ENCODE data around the gene ZKSCAN3. TPM values are rescaled to one million over a fixed set of nuclear protein-coding genes. Genes with fewer than 3 reads are reported as not detected.

ZKSCAN3 gene
- total and polyA plus RNA-seq, 2 of the 4 experiments (the other 2 are of a cell fraction), result 3.7 to 4.8 TPM

GRCh38 chr6:28336284-28337120 is 13.2 kb upstream of the ZKSCAN3 start (continued):
- TF ChIP-seq USF2 (IDR thresholded peaks at IDR 0.05; ENCODE audit: low read depth, low read length), result no peak

DNA sequence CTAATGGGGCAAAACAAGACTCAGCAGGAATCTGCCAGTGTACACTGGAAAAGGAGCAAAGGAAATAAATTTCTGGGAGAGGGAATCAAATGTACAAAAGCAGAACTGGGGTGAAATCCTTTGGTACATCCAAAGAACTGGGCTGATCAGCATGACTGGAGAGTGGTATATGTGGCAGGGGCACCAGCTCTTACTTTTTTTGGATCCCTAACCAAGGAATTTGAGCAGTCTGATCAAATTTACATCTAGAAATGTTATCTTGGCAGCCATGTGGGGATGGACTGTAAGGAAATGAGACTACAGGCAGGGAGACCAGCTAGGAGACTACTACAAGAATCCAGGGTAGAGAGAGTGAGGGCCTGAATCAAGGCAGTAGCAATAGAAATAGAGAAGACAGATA is 12.6 kb upstream of the ZKSCAN3 start:
- Histone ChIP-seq H2BK5ac (ENCODE audit: low read depth, low read length, poor library complexity, severe bottlenecking) (peak overlapping the region; percentile 88), H4K91ac (ENCODE audit: insufficient read depth, low read depth, low read length) (no peak overlapping the region), H3K79me1 (ENCODE audit: low read depth in 1 of 2, low read length in 2 of 2) (peaks cover 0 to 11% of the 10 kb centered on the region in 2 experiments; a peak in 2 of 4 replicates), H3K18ac (ENCODE audit: low read depth, low read length) (no peak overlapping the region), H3K4me3 (ENCODE audit: insufficient read depth, low read depth, low read length) (peak overlapping the region; percentile 63; the same call in 1 of the 2 replicates), H3K14ac (replicated peaks; ENCODE audit: low read depth, low read length) (no peak overlapping the region), H3K9ac (ENCODE audit: low read depth, low read length) (no peak overlapping the region; the same call in none of the 2 replicates), H2BK120ac (ENCODE audit: low read depth, low read length) (no peak overlapping the region), H2AK5ac (ENCODE audit: low read depth, low read length) (no peak overlapping the region), H3K9me3 (ENCODE audit: control insufficient read depth, insufficient read depth, low read length) (no peaks in the 10 kb centered on the region), H3K4me1 (ENCODE audit: control insufficient read depth, insufficient read depth, low read length) (peaks cover 2% of the 10 kb centered on the region; the same call in 1 of the 2 replicates), H4K8ac (ENCODE audit: low read depth in 2 of 2, low read length in 2 of 2) (peak overlapping the region; percentile 54 to 92; a peak in 3 of 4 replicates), H4K20me1 (ENCODE audit: insufficient read depth, low read length) (no peaks in the 10 kb centered on the region), H3K9me1 (ENCODE audit: insufficient read depth, low read length) (no peaks in the 10 kb centered on the region), H3K36me3 (ENCODE audit: control insufficient read depth, insufficient read depth, low read length) (no peaks in the 10 kb centered on the region), H2AFZ (replicated peaks; ENCODE audit: low read length, poor library complexity) (no peak overlapping the region), H3K4me2 (ENCODE audit: low read depth, low read length) (peak overlapping the region; percentile 97), H3K27me3 (ENCODE audit: control insufficient read depth, insufficient read depth, low read length) (no peaks in the 10 kb centered on the region), H2BK15ac (ENCODE audit: low read depth, low read length) (no peak overlapping the region), H2AK9ac (replicated peaks; ENCODE audit: low read depth, low read length, poor library complexity) (no peak overlapping the region), H3K4ac (ENCODE audit: low read depth, low read length) (peak overlapping the region; percentile 91; the same call in 1 of the 2 replicates), H3K23ac (ENCODE audit: low read depth, low read length) (no peak overlapping the region; the same call in 1 of the 2 replicates), H2BK20ac (ENCODE audit: low read depth, low read length) (no peak overlapping the region), H3K56ac (ENCODE audit: extremely low read depth, insufficient read depth, low read length) (no peak overlapping the region), H3K27ac (ENCODE audit: insufficient read depth, low read length) (peak overlapping the region; percentile 20; the same call in 1 of the 2 replicates), H4K5ac (ENCODE audit: low read depth, low read length) (peak overlapping the region; percentile 84; the same call in 1 of the 2 replicates)
- no TSS peak for BruUV-seq (replicated peaks)
- DNase-seq, result no peak
- POLR2A ChIA-PET (ENCODE audit: unreplicated experiment), result no interaction called here
- intact Hi-C loops (cut with micrococcal nuclease), result loop anchor here (5.0 kb wide), 2 partner anchors 70 to 255 kb away; partner anchors contain the start of genes ZNF165 and ZSCAN26
- no peak for ATAC-seq (ENCODE audit: low read depth)
- CTCF ChIA-PET, result interaction anchor here (2.1 kb wide), 1 partner anchor 19 kb away, joined by 9 read pairs; no protein-coding TSS in a partner anchor
- dilution Hi-C loops (cut with HindIII; ENCODE audit: low sequenced_read_pairs, unreplicated experiment), result no loop called here
- in situ Hi-C loops (cut with MboI; ENCODE audit: low sequenced_read_pairs), result no loop called here
- TF ChIP-seq MXI1 (IDR thresholded peaks at IDR 0.05; ENCODE audit: borderline replicate concordance, low read depth, low read length) (no peak), NFE2L2 (IDR thresholded peaks at IDR 0.05; ENCODE audit: low read depth, low read length) (no peak), USF2 (IDR thresholded peaks at IDR 0.05; ENCODE audit: low read depth, low read length) (no peak), RCOR1 (IDR thresholded peaks at IDR 0.05; ENCODE audit: insufficient replicate concordance, low read length) (no peak), FOS (IDR thresholded peaks at IDR 0.05; ENCODE audit: low read depth, low read length) (no peak), CEBPB (IDR thresholded peaks at IDR 0.05; ENCODE audit: low read depth, low read length) (no peak), BHLHE40 (IDR thresholded peaks at IDR 0.05; ENCODE audit: low read depth, low read length) (no peak), CHD1 (IDR thresholded peaks at IDR 0.05; ENCODE audit: low read depth, low read length) (no peak), POLR2A (IDR thresholded peaks at IDR 0.05; ENCODE audit: low read depth, low read length) (no peak), RAD21 (IDR thresholded peaks at IDR 0.05; ENCODE audit: low read length) (no peak), SMC3 (IDR thresholded peaks at IDR 0.05; ENCODE audit: low read depth, low read length) (no peak)
- TF ChIP-seq, protein P1, sequence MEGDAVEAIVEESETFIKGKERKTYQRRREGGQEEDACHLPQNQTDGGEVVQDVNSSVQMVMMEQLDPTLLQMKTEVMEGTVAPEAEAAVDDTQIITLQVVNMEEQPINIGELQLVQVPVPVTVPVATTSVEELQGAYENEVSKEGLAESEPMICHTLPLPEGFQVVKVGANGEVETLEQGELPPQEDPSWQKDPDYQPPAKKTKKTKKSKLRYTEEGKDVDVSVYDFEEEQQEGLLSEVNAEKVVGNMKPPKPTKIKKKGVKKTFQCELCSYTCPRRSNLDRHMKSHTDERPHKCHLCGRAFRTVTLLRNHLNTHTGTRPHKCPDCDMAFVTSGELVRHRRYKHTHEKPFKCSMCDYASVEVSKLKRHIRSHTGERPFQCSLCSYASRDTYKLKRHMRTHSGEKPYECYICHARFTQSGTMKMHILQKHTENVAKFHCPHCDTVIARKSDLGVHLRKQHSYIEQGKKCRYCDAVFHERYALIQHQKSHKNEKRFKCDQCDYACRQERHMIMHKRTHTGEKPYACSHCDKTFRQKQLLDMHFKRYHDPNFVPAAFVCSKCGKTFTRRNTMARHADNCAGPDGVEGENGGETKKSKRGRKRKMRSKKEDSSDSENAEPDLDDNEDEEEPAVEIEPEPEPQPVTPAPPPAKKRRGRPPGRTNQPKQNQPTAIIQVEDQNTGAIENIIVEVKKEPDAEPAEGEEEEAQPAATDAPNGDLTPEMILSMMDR (conservative IDR thresholded peaks at IDR 0.05; ENCODE audit: low read depth, low read length), result no peak
